K562 (cell line): ENCODE measurements around the gene TRAF3IP1. TPM values are rescaled to one million over a fixed set of nuclear protein-coding genes. Genes with fewer than 3 reads are reported as not detected.

ENCODE experiments used
- HNRNPH1 ChIP-seq: fragments of 200-400 bp; formaldehyde crosslinking; optimal IDR thresholded peaks from 2 replicates; pipeline ENCODE3; 2017; ENCODE audit warnings: low read depth, mild to moderate bottlenecking, low read length, moderate library complexity
- MCM3 ChIP-seq: fragments of 450-650 bp; IDR thresholded peaks from 2 replicates; pipeline ENCODE4 v1.6.1; 2016
- NR2C2 ChIP-seq, 2 experiments: fragments of 200-800 bp in 1 of 2; sonication (Bioruptor generic) in 1 of 2; sonication (generic) in 1 of 2; formaldehyde crosslinking in 1 of 2; IDR thresholded peaks; 2 replicates each; pipeline versions ENCODE4 v1.6.1 to v1.8.0; 2016 to 2022; ENCODE audit warnings: mild to moderate bottlenecking in 1 of 2, missing compliant biosample characterization in 1 of 2, missing genetic modification characterization in 1 of 2, missing genetic modification reagents in 1 of 2
- NRF1 ChIP-seq, 2 experiments: fragments of 450-650 bp; IDR thresholded peaks in 1 of 2; conservative IDR thresholded peaks in 1 of 2; 2 replicates each; pipeline ENCODE4 v1.6.1; 2014; ENCODE audit warnings: mild to moderate bottlenecking in 2 of 2
- PYGO2 ChIP-seq: fragments of 450-650 bp; IDR thresholded peaks from 2 replicates; pipeline ENCODE4 v1.6.1; 2016; ENCODE audit warnings: mild to moderate bottlenecking, missing genetic modification characterization, moderate library complexity, missing compliant biosample characterization
- RBM17 ChIP-seq: fragments of 200-400 bp; formaldehyde crosslinking; IDR thresholded peaks from 2 replicates; pipeline ENCODE4 v1.6.1; 2017; ENCODE audit warnings: low read depth, mild to moderate bottlenecking, low read length, borderline replicate concordance
- polyA plus RNA-seq, 8 experiments: library from polyadenylated mRNA; depleted of rRNA in 4 of 8; stranded (reverse) in 5 of 8; unstranded in 3 of 8; fragments of >200 nt; fragmentation: Nextera tagmentation in 2 of 8; fragmentation: Illumina TruSeq in 1 of 8; extraction: Ambion mirVana in 2 of 8; extraction: Trizol in 1 of 8; gene quantifications; 2 replicates each; pipeline versions ENCODE4 v1.2.1 to v1.2.3, GENCODE V29; 2011 to 2014; ENCODE audit warnings: inconsistent platforms in 1 of 8, missing spikeins in 1 of 8
- total RNA-seq, 7 experiments: library from RNA; depleted of rRNA in 6 of 7; stranded (reverse); fragments of >200 nt in 6 of 7; fragmentation: Illumina TruSeq in 2 of 7; extraction: Trizol in 2 of 7; gene quantifications; 2 replicates each; pipeline versions ENCODE4 v1.2.1 to v1.2.3, GENCODE V29; 2011 to 2021; ENCODE audit warnings: low replicate concordance in 1 of 7
- TF ChIP-seq, protein P1 (sequence below): fragments of 450-650 bp; IDR thresholded peaks from 2 replicates; pipeline ENCODE4 v1.6.1; 2016; ENCODE audit warnings: mild to moderate bottlenecking, moderate library complexity
- TF ChIP-seq, protein P2 (sequence below): fragments of 450-650 bp; IDR thresholded peaks from 2 replicates; pipeline ENCODE4 v1.6.1; 2017; ENCODE audit warnings: antibody characterized with exemption, mild to moderate bottlenecking

The TRAF3IP1 gene
- total and polyA plus RNA-seq, 9 of the 15 experiments (the other 6 are each of a cell fraction or from before 2014, with no cell fraction given), result 1.3 to 7.4 (median 3.4) TPM

DNA sequence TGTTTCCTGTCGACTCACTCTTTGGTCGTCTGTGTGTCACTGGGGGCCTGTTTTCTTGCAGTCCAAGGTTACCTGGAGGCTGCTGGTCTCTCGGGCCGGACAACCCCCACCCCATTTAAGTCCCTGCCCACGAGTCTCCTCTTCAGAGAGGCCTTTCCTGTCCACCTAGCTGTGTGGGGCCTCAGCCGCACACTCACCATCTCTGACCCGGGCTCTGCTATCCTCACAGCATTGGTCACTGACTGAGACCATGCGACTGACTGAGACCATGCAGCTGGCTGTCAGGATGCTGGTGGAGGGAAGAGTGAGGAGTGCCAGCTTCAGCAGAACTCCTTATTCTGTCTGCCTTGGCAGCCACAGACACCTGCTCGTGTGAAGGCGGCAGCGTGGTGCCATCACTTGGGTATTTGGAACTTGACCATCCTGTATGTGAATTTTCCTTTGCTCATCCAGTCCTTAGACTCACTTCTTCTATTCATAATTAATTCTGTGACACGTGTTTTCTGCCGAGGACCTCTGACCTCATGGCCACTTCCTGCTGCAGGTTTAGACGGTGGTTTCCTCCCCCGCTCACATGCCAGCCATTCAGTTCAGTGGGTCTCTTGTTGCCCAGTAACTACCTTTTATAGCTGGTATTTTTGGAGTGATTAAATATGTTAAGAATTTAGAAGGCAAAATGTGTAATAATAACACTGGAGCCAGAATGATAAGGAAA lies 58.9 kb downstream of the TRAF3IP1 start (continued):
- TF ChIP-seq, protein P1, sequence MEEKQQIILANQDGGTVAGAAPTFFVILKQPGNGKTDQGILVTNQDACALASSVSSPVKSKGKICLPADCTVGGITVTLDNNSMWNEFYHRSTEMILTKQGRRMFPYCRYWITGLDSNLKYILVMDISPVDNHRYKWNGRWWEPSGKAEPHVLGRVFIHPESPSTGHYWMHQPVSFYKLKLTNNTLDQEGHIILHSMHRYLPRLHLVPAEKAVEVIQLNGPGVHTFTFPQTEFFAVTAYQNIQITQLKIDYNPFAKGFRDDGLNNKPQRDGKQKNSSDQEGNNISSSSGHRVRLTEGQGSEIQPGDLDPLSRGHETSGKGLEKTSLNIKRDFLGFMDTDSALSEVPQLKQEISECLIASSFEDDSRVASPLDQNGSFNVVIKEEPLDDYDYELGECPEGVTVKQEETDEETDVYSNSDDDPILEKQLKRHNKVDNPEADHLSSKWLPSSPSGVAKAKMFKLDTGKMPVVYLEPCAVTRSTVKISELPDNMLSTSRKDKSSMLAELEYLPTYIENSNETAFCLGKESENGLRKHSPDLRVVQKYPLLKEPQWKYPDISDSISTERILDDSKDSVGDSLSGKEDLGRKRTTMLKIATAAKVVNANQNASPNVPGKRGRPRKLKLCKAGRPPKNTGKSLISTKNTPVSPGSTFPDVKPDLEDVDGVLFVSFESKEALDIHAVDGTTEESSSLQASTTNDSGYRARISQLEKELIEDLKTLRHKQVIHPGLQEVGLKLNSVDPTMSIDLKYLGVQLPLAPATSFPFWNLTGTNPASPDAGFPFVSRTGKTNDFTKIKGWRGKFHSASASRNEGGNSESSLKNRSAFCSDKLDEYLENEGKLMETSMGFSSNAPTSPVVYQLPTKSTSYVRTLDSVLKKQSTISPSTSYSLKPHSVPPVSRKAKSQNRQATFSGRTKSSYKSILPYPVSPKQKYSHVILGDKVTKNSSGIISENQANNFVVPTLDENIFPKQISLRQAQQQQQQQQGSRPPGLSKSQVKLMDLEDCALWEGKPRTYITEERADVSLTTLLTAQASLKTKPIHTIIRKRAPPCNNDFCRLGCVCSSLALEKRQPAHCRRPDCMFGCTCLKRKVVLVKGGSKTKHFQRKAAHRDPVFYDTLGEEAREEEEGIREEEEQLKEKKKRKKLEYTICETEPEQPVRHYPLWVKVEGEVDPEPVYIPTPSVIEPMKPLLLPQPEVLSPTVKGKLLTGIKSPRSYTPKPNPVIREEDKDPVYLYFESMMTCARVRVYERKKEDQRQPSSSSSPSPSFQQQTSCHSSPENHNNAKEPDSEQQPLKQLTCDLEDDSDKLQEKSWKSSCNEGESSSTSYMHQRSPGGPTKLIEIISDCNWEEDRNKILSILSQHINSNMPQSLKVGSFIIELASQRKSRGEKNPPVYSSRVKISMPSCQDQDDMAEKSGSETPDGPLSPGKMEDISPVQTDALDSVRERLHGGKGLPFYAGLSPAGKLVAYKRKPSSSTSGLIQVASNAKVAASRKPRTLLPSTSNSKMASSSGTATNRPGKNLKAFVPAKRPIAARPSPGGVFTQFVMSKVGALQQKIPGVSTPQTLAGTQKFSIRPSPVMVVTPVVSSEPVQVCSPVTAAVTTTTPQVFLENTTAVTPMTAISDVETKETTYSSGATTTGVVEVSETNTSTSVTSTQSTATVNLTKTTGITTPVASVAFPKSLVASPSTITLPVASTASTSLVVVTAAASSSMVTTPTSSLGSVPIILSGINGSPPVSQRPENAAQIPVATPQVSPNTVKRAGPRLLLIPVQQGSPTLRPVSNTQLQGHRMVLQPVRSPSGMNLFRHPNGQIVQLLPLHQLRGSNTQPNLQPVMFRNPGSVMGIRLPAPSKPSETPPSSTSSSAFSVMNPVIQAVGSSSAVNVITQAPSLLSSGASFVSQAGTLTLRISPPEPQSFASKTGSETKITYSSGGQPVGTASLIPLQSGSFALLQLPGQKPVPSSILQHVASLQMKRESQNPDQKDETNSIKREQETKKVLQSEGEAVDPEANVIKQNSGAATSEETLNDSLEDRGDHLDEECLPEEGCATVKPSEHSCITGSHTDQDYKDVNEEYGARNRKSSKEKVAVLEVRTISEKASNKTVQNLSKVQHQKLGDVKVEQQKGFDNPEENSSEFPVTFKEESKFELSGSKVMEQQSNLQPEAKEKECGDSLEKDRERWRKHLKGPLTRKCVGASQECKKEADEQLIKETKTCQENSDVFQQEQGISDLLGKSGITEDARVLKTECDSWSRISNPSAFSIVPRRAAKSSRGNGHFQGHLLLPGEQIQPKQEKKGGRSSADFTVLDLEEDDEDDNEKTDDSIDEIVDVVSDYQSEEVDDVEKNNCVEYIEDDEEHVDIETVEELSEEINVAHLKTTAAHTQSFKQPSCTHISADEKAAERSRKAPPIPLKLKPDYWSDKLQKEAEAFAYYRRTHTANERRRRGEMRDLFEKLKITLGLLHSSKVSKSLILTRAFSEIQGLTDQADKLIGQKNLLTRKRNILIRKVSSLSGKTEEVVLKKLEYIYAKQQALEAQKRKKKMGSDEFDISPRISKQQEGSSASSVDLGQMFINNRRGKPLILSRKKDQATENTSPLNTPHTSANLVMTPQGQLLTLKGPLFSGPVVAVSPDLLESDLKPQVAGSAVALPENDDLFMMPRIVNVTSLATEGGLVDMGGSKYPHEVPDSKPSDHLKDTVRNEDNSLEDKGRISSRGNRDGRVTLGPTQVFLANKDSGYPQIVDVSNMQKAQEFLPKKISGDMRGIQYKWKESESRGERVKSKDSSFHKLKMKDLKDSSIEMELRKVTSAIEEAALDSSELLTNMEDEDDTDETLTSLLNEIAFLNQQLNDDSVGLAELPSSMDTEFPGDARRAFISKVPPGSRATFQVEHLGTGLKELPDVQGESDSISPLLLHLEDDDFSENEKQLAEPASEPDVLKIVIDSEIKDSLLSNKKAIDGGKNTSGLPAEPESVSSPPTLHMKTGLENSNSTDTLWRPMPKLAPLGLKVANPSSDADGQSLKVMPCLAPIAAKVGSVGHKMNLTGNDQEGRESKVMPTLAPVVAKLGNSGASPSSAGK, result peak; percentile 21; the same call in 1 of the 2 replicates
- TF ChIP-seq, protein P2, sequence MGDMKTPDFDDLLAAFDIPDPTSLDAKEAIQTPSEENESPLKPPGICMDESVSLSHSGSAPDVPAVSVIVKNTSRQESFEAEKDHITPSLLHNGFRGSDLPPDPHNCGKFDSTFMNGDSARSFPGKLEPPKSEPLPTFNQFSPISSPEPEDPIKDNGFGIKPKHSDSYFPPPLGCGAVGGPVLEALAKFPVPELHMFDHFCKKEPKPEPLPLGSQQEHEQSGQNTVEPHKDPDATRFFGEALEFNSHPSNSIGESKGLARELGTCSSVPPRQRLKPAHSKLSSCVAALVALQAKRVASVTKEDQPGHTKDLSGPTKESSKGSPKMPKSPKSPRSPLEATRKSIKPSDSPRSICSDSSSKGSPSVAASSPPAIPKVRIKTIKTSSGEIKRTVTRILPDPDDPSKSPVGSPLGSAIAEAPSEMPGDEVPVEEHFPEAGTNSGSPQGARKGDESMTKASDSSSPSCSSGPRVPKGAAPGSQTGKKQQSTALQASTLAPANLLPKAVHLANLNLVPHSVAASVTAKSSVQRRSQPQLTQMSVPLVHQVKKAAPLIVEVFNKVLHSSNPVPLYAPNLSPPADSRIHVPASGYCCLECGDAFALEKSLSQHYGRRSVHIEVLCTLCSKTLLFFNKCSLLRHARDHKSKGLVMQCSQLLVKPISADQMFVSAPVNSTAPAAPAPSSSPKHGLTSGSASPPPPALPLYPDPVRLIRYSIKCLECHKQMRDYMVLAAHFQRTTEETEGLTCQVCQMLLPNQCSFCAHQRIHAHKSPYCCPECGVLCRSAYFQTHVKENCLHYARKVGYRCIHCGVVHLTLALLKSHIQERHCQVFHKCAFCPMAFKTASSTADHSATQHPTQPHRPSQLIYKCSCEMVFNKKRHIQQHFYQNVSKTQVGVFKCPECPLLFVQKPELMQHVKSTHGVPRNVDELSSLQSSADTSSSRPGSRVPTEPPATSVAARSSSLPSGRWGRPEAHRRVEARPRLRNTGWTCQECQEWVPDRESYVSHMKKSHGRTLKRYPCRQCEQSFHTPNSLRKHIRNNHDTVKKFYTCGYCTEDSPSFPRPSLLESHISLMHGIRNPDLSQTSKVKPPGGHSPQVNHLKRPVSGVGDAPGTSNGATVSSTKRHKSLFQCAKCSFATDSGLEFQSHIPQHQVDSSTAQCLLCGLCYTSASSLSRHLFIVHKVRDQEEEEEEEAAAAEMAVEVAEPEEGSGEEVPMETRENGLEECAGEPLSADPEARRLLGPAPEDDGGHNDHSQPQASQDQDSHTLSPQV, result 0 out of 2 replicates have a peak, but pooled peaks have one; percentile 34
- TF ChIP-seq PYGO2 (tag) (no peak), RBM17 (no peak), HNRNPH1 (no peak), NRF1 (conservative IDR thresholded peaks at IDR 0.05 in 1 of 2, IDR thresholded peaks at IDR 0.05 in 1 of 2) (no peak), MCM3 (no peak), NR2C2 (CRISPR knock-in tag; IDR thresholded peaks at IDR 0.05) (no peak), NR2C2 (tag; IDR thresholded peaks at IDR 0.05) (peak; percentile 28; the same call in 1 of the 2 replicates)
